ENCODE measurements around the gene TMEM8B.

The TMEM8B gene

GRCh38 chr9:35840881-35841644 is 12.0 kb downstream of the TMEM8B start:
- DNase-seq: no peak

- DNase-seq: no peak
Observed at GRCh38 chr9:35841645-35841900, 12.5 kb downstream of the TMEM8B start.

GRCh38 chr9:35842020-35842745 is 13.2 kb downstream of the TMEM8B start:
- no peak for DNase-seq

DNA sequence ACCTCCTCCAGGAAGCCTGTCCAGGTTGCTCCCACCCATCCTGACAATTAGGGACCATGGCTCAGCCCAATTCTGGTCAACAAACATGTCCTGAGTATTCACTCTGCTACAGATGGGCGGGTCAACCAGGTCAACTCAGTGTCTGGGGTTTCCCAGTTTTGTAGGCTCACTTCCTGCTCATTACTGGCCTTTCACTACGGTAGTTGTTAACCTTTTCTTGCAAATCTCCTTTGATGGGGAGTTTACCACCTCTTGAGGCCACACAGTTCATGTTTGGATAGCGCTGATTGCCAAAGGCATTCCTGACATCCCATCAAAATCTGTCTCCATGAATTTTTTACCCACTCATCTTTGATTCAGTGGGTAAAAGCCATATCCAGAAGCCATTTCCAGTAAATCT is 13.8 kb downstream of the TMEM8B start:
- no peak for DNase-seq

GRCh38 chr9:35844628-35845270 is 15.7 kb downstream of the TMEM8B start:
- peak; percentile 59 for DNase-seq

GRCh38 chr9:35845824-35846771 is 17.1 kb downstream of the TMEM8B start:
- no peak for DNase-seq

- no peak for DNase-seq
Observed at GRCh38 chr9:35847792-35848572, 19.0 kb downstream of the TMEM8B start.

- no peak for DNase-seq
Observed at GRCh38 chr9:35852267-35852815, 23.3 kb downstream of the TMEM8B start.

DNA sequence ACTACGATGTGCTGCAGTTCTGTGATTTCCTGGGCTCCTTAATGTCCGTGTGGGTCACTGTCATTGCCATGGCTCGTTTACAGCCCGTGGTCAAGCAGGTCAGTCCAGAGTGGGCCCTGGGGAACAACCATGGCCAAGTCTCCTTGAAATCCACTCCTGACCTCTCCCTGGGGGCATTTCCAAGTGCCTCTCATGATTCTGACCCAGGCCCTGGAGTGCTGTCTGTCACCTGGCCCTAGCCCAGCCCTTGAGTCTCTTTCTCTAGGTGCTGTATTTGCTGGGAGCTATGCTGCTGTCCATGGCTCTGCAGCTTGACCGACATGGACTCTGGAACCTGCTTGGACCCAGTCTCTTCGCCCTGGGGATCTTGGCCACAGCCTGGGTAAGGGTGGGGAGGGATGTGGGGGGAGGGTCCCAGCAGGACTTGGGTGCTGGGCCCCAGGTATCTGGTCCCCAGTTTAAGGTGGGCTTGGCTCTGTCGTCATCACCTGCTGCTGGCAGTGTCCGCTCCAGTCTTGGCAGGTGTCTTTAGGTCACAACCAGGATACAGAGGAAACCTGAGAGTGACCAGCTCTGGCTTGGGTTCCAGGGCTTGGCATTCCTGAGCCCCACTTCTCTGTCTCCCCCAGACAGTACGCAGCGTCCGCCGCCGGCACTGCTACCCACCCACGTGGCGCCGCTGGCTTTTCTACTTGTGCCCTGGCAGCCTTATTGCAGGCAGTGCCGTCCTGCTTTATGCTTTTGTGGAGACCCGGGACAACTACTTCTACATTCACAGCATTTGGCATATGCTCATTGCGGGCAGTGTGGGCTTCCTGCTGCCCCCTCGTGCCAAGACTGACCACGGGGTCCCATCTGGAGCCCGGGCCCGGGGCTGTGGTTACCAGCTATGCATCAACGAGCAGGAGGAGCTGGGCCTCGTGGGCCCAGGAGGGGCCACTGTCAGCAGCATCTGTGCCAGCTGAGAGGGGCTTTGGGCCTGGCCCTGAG is 24.1 kb downstream of the TMEM8B start:
- DNase-seq: no peak

DNA sequence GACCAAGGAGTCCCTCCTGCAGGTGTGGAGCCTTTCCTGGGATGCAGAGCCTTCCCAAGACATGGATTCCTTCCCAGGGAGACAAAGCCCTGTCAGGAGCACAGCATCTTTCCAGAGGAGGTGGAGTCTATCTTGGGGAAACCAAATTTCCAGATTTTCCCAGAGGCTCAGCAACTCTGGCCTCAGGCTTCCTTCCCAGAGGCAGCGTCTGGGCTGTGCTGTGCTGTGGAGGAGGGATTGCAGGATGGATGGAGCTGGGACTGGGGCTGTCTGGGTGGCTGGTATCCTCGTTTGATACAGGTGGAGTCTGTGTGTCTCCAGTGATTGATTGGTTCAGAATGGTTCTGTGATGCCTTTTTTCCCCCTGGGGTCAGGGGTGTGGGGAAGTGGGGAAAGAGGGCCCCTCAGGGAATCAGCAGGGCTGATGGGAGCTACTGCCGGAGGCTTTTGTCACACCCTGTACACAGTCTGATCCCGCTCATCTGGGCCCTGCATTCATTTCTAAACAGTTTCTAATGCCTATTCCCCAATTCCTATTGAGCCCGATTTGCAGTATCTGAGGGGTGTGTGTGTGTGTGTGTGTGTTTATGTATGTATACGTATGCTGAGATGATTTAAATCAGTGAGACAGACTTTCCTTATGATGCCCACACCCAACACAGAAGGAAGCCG is 25.2 kb downstream of the TMEM8B start:
- DNase-seq: no peak

GRCh38 chr9:35856206-35856605 is 27.2 kb downstream of the TMEM8B start:
- no peak for DNase-seq

DNA sequence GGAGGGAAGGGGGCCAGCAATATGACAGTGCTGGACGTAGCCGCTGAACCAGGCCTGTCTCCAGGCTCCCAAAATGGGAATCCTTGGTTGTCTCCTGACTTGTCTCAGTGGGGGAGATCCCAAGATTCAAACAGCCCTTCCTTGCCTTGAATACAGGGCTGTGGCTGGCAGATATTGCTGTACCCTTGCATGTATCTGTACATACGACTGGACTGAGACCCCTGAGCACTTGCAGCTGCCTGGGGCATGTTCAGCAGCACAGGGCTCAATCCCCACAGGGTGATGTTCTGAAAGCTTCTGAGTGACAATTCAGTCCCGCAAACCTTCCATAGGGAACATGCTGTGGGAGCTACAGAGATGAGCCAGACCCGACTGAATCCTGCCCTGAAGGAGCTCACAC is 27.9 kb downstream of the TMEM8B start:
- DNase-seq: no peak

GRCh38 chr9:35858458-35858857 is 29.4 kb downstream of the TMEM8B start:
- DNase-seq: no peak

GRCh38 chr9:35859310-35859989 is 30.4 kb downstream of the TMEM8B start:
- DNase-seq: peak; percentile 53

DNA sequence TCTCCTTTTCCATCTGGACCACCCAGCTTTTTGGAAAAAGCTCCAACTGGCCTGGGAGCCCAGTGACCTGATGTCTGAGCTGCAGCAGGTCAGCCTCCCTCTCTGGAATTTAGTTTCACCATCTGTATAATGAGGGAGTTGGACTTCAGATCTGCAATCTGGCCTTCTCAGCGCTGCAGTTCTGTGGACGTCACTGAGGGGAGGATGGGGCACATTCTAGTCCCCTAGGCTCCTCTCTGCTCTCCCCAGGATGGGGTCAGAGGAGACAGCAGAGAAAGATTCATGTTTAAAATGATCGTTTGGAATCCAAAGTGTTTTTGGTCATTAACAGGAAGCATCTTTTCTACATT is 30.9 kb downstream of the TMEM8B start:
- no peak for DNase-seq

DNA sequence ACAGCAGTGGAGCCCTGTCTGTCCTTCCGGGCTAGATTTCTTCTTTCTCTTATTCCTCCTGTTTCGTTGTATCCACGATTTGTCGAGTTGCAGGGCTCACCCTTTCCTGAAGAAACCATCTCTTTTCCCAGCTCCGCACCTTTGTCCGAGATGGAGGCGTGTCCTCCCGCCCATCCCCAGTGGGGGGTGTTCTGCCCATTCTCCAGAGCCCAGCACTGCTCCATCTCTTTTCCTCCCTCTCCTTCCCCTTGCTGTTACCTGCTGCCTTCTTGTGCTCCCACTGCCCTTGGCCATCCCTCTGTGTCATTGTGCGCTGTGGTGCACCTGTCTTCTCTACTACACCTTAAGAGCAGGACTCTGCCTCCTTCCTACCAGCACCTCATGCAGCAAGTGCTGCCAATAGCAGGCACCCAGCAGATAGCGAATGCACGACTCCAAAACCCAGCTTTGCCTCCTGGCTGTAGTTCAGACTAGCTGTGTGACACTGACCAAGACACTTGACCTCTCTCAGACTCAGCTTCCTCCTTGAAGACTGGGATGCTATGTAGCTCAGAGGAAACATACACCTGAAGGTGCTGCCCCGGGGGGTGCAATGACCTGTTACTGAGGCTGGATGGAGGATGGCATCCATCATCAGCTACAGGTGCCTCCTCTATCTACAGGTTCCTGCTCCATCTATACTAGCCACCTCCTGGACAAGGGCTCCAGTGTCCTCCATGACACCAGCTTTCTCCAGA is 32.3 kb downstream of the TMEM8B start:
- DNase-seq: no peak

DNA sequence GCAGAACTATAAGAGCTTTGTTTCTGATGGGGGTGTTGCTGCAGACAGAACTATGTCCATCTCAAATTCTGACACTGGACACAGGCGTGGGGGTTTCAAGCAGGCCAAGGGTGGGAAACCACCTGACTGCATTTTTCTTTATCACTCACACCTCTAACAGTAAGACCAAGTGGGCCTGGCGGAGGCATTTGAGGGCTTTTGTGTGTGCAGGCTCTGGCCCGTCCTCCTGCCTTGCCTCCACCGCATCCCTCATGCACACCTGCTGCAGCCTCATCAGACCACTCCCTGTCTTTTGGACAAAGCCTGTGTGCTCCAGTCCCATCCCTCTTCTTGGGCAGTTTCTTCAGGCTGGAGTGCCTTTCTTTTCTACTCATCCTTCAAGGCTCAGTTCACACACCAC is 33.3 kb downstream of the TMEM8B start:
- no peak for DNase-seq

DNA sequence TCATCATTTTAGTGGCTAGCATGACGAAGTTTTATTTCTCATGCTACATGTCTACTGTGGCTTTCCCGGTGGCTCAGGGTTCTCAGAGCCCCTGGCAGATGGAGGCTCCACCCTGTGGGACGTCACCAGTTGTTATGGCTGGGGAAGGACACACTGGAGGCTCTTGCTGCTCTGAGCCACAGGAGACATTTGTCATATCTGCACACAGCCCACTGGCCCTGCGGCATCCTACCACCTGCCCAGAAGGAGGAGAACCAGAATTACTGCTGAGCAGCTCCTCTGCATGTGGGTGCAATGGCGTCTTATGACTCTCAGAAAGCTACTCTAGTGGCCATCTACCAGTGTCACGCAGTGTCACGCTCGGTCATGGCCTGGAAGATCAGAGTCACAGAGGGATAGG is 34.6 kb downstream of the TMEM8B start:
- DNase-seq: no peak

GRCh38 chr9:35864695-35865255 is 35.7 kb downstream of the TMEM8B start:
- no peak for DNase-seq

Measured in hematopoietic multipotent progenitor cell treated with erythropoietin and hydrocortisone succinate and interleukin-3 and kit ligand, for 8 days (in vitro differentiated cells).